Measurements from ENCODE around the gene PTPRM.

PTPRM gene

GRCh38 chr18:8175501-8176061 is 608.5 kb downstream of the PTPRM start:
- DNase-seq (ENCODE audit: low spot score): no peak

- no peak for DNase-seq (ENCODE audit: low spot score)
These were observed 609.0 kb downstream of the PTPRM start for GRCh38 chr18:8176109-8176508.

- DNase-seq (ENCODE audit: low spot score): no peak
These were observed 609.4 kb downstream of the PTPRM start for GRCh38 chr18:8176554-8176953.

GRCh38 chr18:8177330-8178016 is 610.4 kb downstream of the PTPRM start:
- no peak for DNase-seq (ENCODE audit: low spot score)

- DNase-seq (ENCODE audit: low spot score): no peak
These were observed 619.3 kb downstream of the PTPRM start for GRCh38 chr18:8186413-8186812.

GRCh38 chr18:8188184-8188583 is 621.1 kb downstream of the PTPRM start:
- DNase-seq (ENCODE audit: low spot score): no peak

GRCh38 chr18:8190980-8191379 is 623.9 kb downstream of the PTPRM start:
- no peak for DNase-seq (ENCODE audit: low spot score)

- DNase-seq (ENCODE audit: low spot score): no peak
These were observed 627.3 kb downstream of the PTPRM start for GRCh38 chr18:8194431-8194830.

GRCh38 chr18:8196238-8196637 is 629.1 kb downstream of the PTPRM start:
- DNase-seq (ENCODE audit: low spot score): no peak

- DNase-seq (ENCODE audit: low spot score): no peak
These were observed 630.4 kb downstream of the PTPRM start for GRCh38 chr18:8197499-8197898.

GRCh38 chr18:8207996-8208395 is 640.9 kb downstream of the PTPRM start:
- no peak for DNase-seq (ENCODE audit: low spot score)

GRCh38 chr18:8208716-8209115 is 641.6 kb downstream of the PTPRM start:
- no peak for DNase-seq (ENCODE audit: low spot score)

GRCh38 chr18:8212896-8213780 is 646.0 kb downstream of the PTPRM start:
- no peak for DNase-seq (ENCODE audit: low spot score)

GRCh38 chr18:8215741-8216140 is 648.6 kb downstream of the PTPRM start:
- no peak for DNase-seq (ENCODE audit: low spot score)

GRCh38 chr18:8217051-8217564 is 650.0 kb downstream of the PTPRM start:
- no peak for DNase-seq (ENCODE audit: low spot score)

- DNase-seq (ENCODE audit: low spot score): no peak
These were observed 651.1 kb downstream of the PTPRM start for GRCh38 chr18:8218197-8218596.

GRCh38 chr18:8221452-8221851 is 654.3 kb downstream of the PTPRM start:
- DNase-seq (ENCODE audit: low spot score): no peak

- DNase-seq (ENCODE audit: low spot score): no peak
These were observed 657.5 kb downstream of the PTPRM start for GRCh38 chr18:8224576-8224975.

- DNase-seq (ENCODE audit: low spot score): no peak
These were observed 661.9 kb downstream of the PTPRM start for GRCh38 chr18:8229040-8229439.

GRCh38 chr18:8229787-8230186 is 662.7 kb downstream of the PTPRM start:
- no peak for DNase-seq (ENCODE audit: low spot score)

GRCh38 chr18:8231316-8231715 is 664.2 kb downstream of the PTPRM start:
- no peak for DNase-seq (ENCODE audit: low spot score)

GRCh38 chr18:8232791-8233190 is 665.7 kb downstream of the PTPRM start:
- DNase-seq (ENCODE audit: low spot score): no peak

GRCh38 chr18:8235894-8236293 is 668.8 kb downstream of the PTPRM start:
- DNase-seq (ENCODE audit: low spot score): no peak
